ENCODE measurements around the gene XRCC5. TPM values are rescaled to one million over a fixed set of nuclear protein-coding genes. Genes with fewer than 3 reads are reported as not detected.

Gene XRCC5
- total and polyA plus RNA-seq, 4 experiments from 2014 or later: 235 to 348 (median 273) TPM

DNA sequence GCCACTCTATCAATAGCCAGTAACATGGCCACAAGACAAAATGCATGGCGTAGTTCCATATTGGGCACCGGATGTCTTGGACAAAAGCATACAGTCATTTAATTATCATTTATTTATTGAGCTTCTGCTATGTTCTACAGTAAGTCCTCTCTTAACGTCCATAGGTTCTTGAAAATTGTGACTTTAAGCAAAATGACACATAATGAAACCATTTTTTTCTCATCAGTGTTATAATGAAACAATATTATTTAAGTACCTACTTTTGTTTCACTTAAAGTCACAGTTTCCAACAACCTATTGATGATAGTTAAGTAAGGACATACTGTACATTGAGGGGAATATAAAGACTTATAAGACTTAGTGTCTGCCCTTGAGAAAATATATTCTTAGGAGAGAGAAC is 84.9 kb downstream of the XRCC5 start:
- Mint-ChIP-seq H3K4me1 (peaks cover 12 to 28% (median 18%) of the 10 kb centered on the region in 4 donors), H3K27me3 (no peaks in the 10 kb centered on the region), H3K9me3 (no peaks in the 10 kb centered on the region), H3K27ac (peak overlapping the region in 6 of 7 donors; percentile 1 to 56 (median 8)), H3K4me3 (no peak overlapping the region), H3K36me3 (peaks cover 56 to 79% of the 10 kb centered on the region in 2 donors)
- Histone ChIP-seq H3K27me3 (ENCODE audit: insufficient read depth, low read length) (no peaks in the 10 kb centered on the region), H3K36me3 (ENCODE audit: insufficient read depth, low read length) (peaks cover 66% of the 10 kb centered on the region), H3K4me3 (ENCODE audit: low read length in 2 of 2) (no peak overlapping the region), H3K27ac (ENCODE audit: low read depth, low read length) (no peak overlapping the region), H3K9me3 (ENCODE audit: control insufficient read depth in 1 of 2, low read length in 2 of 2) (no peaks in the 10 kb centered on the region), H3K4me1 (ENCODE audit: insufficient read depth, low read length) (no peaks in the 10 kb centered on the region)
- no peak for DNase-seq
- intact Hi-C loops (cut with micrococcal nuclease): no loop called here
- CTCF ChIA-PET (ENCODE audit: partially characterized antibody): interaction anchor here (1.8 kb wide), 1 partner anchor 210 kb away, joined by 6 read pairs; no protein-coding TSS in a partner anchor
- POLR2A ChIA-PET (ENCODE audit: partially characterized antibody): no interaction called here

DNA sequence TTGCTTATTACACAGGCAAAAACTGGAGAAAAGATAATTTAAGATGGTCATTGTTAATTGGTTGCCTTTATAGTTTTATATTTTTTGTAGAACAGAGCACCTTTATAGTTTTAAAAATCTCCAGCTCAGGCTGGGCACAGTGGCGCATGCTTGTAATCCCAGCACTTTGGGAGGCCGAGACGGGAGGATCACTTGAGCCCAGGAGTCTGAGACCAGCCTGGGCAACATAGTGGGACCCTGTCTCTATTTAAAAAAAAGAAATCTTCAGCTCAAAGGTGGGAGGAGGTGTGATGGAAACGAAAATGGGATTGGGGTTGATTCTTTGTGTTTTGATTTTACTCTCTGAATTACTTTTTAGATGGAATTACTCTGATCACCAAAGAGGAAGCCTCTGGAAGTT is 85.4 kb downstream of the XRCC5 start:
- Mint-ChIP-seq H3K27ac (peak overlapping the region in 4 of 7 donors; percentile 1 to 61 (median 36)), H3K4me1 (peaks cover 10 to 23% (median 16%) of the 10 kb centered on the region in 4 donors), H3K9me3 (no peaks in the 10 kb centered on the region), H3K4me3 (no peak overlapping the region), H3K27me3 (no peaks in the 10 kb centered on the region), H3K36me3 (peaks cover 60 to 78% of the 10 kb centered on the region in 2 donors)
- intact Hi-C loops (cut with micrococcal nuclease): no loop called here
- POLR2A ChIA-PET (ENCODE audit: partially characterized antibody): no interaction called here
- DNase-seq: no peak
- Histone ChIP-seq H3K4me3 (ENCODE audit: low read length in 2 of 2) (no peak overlapping the region), H3K36me3 (ENCODE audit: insufficient read depth, low read length) (peaks cover 67% of the 10 kb centered on the region), H3K4me1 (ENCODE audit: insufficient read depth, low read length) (no peaks in the 10 kb centered on the region), H3K27ac (ENCODE audit: low read depth, low read length) (no peak overlapping the region), H3K9me3 (ENCODE audit: control insufficient read depth in 1 of 2, low read length in 2 of 2) (no peaks in the 10 kb centered on the region), H3K27me3 (ENCODE audit: insufficient read depth, low read length) (no peaks in the 10 kb centered on the region)
- CTCF ChIA-PET (ENCODE audit: partially characterized antibody): interaction anchor here (1.8 kb wide), 1 partner anchor 209 kb away, joined by 6 read pairs; no protein-coding TSS in a partner anchor

DNA sequence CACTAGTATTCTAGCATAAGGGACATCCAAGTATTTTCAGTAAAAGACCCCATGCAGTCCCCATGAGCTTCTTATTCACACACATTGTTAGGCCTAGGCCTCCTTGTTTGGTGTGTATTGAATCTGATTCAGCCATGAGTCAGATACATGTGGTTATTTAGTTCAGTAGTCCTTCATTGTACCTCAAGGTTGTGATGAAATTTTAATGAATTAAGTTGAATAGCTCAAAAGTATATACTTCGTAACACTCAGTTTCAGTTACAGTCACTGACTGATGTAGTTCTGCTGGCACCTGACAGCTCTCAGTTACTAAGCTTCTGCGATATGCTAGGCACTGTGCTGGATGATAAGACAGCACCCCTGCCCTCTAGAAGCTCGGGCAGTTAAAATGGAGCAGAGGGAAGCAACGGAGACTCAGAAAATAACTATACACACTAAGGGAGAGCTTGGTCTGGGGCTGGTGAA is 86.4 kb downstream of the XRCC5 start:
- peaks cover 11 to 18% (median 16%) of the 10 kb centered on the region in 4 donors for H3K4me1 Mint-ChIP-seq
- ChIA-PET POLR2A (ENCODE audit: partially characterized antibody) (no interaction called here), CTCF (ENCODE audit: partially characterized antibody) (interaction anchor here (0.7 to 1.8 kb wide), 3 partner anchors 75 to 218 kb away, joined by 3 to 6 read pairs (median 3); no protein-coding TSS in a partner anchor)
- H3K36me3 Mint-ChIP-seq: peaks cover 64 to 78% of the 10 kb centered on the region in 2 donors
- H3K36me3 ChIP-seq (ENCODE audit: insufficient read depth, low read length): peaks cover 73% of the 10 kb centered on the region
- no peaks in the 10 kb centered on the region for H3K9me3 Mint-ChIP-seq
- no peak for DNase-seq
- H3K27me3 Mint-ChIP-seq: no peaks in the 10 kb centered on the region
- H3K27ac Mint-ChIP-seq: peak overlapping the region in 6 of 7 donors; percentile 52 to 87 (median 66)
- H3K4me3 ChIP-seq (ENCODE audit: low read length in 2 of 2): no peak overlapping the region
- H3K4me1 ChIP-seq (ENCODE audit: insufficient read depth, low read length): no peaks in the 10 kb centered on the region
- H3K9me3 ChIP-seq (ENCODE audit: control insufficient read depth in 1 of 2, low read length in 2 of 2): no peaks in the 10 kb centered on the region
- H3K4me3 Mint-ChIP-seq: no peak overlapping the region
- no peaks in the 10 kb centered on the region for H3K27me3 ChIP-seq (ENCODE audit: insufficient read depth, low read length)
- intact Hi-C loops (cut with micrococcal nuclease): no loop called here
- no peak overlapping the region for H3K27ac ChIP-seq (ENCODE audit: low read depth, low read length)

DNA sequence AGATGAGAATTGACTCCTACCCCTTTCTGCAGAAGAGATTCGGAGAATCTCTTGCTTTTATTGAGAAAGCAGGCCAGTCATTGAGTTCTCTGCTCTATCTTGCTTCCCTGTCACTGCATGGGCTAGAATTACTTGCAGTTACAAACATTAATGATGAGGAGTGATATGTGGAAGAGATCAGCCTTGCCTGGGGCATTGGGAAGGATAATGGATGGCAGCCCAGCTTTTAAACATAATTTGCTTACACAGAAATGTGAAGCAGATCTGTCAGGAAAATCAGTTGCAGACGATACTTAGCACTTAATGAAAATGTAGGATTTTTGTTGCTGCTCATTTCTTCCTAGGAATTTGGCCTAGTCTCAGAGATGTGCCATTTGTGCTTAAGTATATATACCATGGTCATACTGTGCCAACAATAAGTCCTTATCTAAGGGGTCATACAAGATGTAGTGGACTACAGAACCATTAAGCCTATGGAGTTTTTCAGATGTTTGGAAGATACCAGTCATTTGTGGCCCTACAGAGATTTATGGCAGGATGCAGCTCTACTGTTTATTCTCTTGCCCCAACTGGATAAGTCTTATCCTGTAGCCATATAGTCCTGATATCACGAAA is 92.7 kb downstream of the XRCC5 start:
- Histone ChIP-seq H3K27me3 (ENCODE audit: insufficient read depth, low read length) (no peaks in the 10 kb centered on the region), H3K27ac (ENCODE audit: low read depth, low read length) (no peak overlapping the region), H3K36me3 (ENCODE audit: insufficient read depth, low read length) (peaks cover 89% of the 10 kb centered on the region), H3K4me1 (ENCODE audit: insufficient read depth, low read length) (no peaks in the 10 kb centered on the region), H3K9me3 (ENCODE audit: control insufficient read depth in 1 of 2, low read length in 2 of 2) (no peaks in the 10 kb centered on the region), H3K4me3 (ENCODE audit: low read length in 2 of 2) (no peak overlapping the region)
- H3K4me3 Mint-ChIP-seq: peak overlapping the region in 1 of 8 donors; percentile 56
- H3K36me3 Mint-ChIP-seq: peaks cover 85 to 95% of the 10 kb centered on the region in 2 donors
- H3K4me1 Mint-ChIP-seq: peaks cover 7 to 12% (median 8%) of the 10 kb centered on the region in 4 donors
- DNase-seq: no peak
- H3K27me3 Mint-ChIP-seq: no peaks in the 10 kb centered on the region
- POLR2A ChIA-PET (ENCODE audit: partially characterized antibody): no interaction called here
- CTCF ChIA-PET (ENCODE audit: partially characterized antibody): no interaction called here
- intact Hi-C loops (cut with micrococcal nuclease): no loop called here
- H3K27ac Mint-ChIP-seq: peak overlapping the region in 3 of 7 donors; percentile 15 to 50 (median 39)
- no peaks in the 10 kb centered on the region for H3K9me3 Mint-ChIP-seq

DNA sequence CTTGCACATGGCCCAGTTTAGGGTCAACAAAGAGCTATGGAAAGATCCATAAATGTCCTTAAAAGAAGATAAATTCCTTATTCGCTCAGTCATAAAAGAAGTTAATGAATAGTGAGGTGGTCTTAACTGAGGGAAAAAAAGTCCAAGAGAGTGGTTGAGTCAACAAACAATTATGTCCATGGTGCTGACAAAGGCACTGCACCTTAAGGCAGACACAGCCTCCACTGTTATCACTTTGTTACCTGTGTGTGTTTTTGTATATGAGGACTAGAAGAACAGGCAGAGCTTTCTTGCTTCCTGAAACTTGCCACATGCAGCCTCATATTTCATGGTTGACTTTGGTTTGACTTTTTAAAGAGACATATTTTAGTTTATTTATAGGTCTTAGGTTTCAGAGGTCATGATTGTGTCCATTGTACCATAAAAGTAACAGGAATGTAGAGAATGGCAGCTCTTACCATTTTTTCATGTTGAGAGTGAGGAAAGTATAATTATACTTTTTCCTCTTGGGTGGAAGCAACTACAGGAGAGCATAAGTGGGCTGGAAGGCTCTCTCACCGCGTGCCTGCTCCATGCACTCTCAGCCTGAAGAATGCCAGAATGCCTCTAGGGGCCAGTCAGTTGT is 93.6 kb downstream of the XRCC5 start:
- H3K9me3 Mint-ChIP-seq: no peaks in the 10 kb centered on the region
- H3K4me1 ChIP-seq (ENCODE audit: insufficient read depth, low read length): no peaks in the 10 kb centered on the region
- peaks cover 7 to 10% (median 8%) of the 10 kb centered on the region in 4 donors for H3K4me1 Mint-ChIP-seq
- H3K4me3 ChIP-seq (ENCODE audit: low read length in 2 of 2): no peak overlapping the region
- no peak overlapping the region for H3K4me3 Mint-ChIP-seq
- H3K9me3 ChIP-seq (ENCODE audit: control insufficient read depth in 1 of 2, low read length in 2 of 2): no peaks in the 10 kb centered on the region
- H3K27me3 Mint-ChIP-seq: no peaks in the 10 kb centered on the region
- ChIA-PET CTCF (ENCODE audit: partially characterized antibody) (interaction anchor here (0.6 to 1.8 kb wide), 2 partner anchors 29 to 201 kb away, joined by 3 to 6 read pairs; no protein-coding TSS in a partner anchor), POLR2A (ENCODE audit: partially characterized antibody) (interaction anchor here (1.1 kb wide), 1 partner anchor 12 kb away, joined by 4 read pairs; no protein-coding TSS in a partner anchor)
- H3K27ac ChIP-seq (ENCODE audit: low read depth, low read length): no peak overlapping the region
- peaks cover 84% of the 10 kb centered on the region for H3K36me3 ChIP-seq (ENCODE audit: insufficient read depth, low read length)
- H3K27ac Mint-ChIP-seq: peak overlapping the region in 2 of 7 donors; percentile 1 to 39
- peaks cover 85 to 95% of the 10 kb centered on the region in 2 donors for H3K36me3 Mint-ChIP-seq
- H3K27me3 ChIP-seq (ENCODE audit: insufficient read depth, low read length): no peaks in the 10 kb centered on the region
- intact Hi-C loops (cut with micrococcal nuclease): no loop called here
- no peak for DNase-seq

DNA sequence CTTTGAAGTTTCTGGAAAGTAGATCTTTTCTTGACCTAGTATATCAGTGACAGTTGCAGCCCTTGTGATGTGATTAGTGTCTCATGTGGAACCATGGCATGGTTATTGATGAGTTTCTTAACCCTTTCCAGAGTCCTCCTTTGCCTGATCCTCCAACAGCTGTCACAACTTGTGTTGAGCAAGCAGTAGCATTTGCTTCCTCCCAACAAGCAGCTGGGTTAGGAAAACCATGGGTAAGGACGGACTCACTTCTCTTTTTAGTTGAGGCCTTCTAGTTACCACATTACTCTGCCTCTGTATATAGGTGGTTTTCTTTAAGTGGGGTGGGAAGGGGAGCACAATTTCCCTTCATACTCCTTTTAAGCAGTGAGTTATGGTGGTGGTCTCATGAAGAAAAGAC is 96.3 kb downstream of the XRCC5 start:
- H3K27ac ChIP-seq (ENCODE audit: low read depth, low read length): no peak overlapping the region
- peak overlapping the region in 2 of 7 donors; percentile 25 to 37 for H3K27ac Mint-ChIP-seq
- no peaks in the 10 kb centered on the region for H3K9me3 Mint-ChIP-seq

DNA sequence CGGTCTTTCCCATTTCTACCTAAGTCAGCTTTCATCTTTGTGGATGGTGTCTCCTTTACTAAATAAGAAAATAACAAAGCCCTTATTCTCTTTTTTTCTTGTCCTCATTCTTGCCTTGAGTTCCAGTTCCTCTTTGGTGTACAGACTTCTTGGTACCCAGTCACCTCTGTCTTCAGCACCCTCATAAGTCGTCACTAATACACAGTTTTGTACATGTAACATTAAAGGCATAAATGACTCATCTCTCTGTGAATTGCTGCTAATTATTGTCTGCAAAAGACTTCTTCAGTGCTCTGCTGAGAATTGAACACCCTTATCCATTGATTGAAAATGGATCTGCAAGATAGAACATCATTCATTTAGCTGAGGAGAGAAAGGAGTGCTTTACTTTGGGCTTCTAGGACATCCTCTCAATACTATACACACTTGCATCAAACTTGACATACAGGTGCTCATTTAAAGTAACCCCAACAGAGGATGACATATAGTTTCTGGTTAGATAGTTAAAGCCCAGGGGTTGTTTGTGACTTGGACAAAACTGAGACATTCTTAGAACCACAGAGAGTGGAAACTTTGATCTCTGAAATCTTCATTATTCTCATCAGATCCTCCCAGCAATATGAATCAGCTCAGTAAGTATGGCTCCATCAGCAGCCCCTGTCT is 97.0 kb downstream of the XRCC5 start:
- peaks cover 12 to 19% (median 16%) of the 10 kb centered on the region in 4 donors for H3K4me1 Mint-ChIP-seq
- peak overlapping the region in 4 of 7 donors; percentile 52 to 79 (median 62) for H3K27ac Mint-ChIP-seq

More for the DNA sequence above, 96.3 kb downstream of the XRCC5 start:
- intact Hi-C loops (cut with micrococcal nuclease): no loop called here
- no peak for DNase-seq
- Histone ChIP-seq H3K4me3 (ENCODE audit: low read length in 2 of 2) (no peak overlapping the region), H3K4me1 (ENCODE audit: insufficient read depth, low read length) (no peaks in the 10 kb centered on the region), H3K36me3 (ENCODE audit: insufficient read depth, low read length) (peaks cover 67% of the 10 kb centered on the region), H3K27me3 (ENCODE audit: insufficient read depth, low read length) (no peaks in the 10 kb centered on the region), H3K9me3 (ENCODE audit: control insufficient read depth in 1 of 2, low read length in 2 of 2) (no peaks in the 10 kb centered on the region)
- no peak overlapping the region for H3K4me3 Mint-ChIP-seq
- ChIA-PET POLR2A (ENCODE audit: partially characterized antibody) (no interaction called here), CTCF (ENCODE audit: partially characterized antibody) (no interaction called here)
- no peaks in the 10 kb centered on the region for H3K27me3 Mint-ChIP-seq
- peaks cover 81 to 87% of the 10 kb centered on the region in 2 donors for H3K36me3 Mint-ChIP-seq
- peaks cover 8 to 14% (median 10%) of the 10 kb centered on the region in 4 donors for H3K4me1 Mint-ChIP-seq

More for the DNA sequence above, 97.0 kb downstream of the XRCC5 start:
- Mint-ChIP-seq H3K4me3 (no peak overlapping the region), H3K27me3 (no peaks in the 10 kb centered on the region), H3K9me3 (no peaks in the 10 kb centered on the region), H3K36me3 (peaks cover 74 to 85% of the 10 kb centered on the region in 2 donors)
- H3K4me3 ChIP-seq (ENCODE audit: low read length in 2 of 2): no peak overlapping the region
- POLR2A ChIA-PET (ENCODE audit: partially characterized antibody): no interaction called here
- CTCF ChIA-PET (ENCODE audit: partially characterized antibody): no interaction called here
- no peak overlapping the region for H3K27ac ChIP-seq (ENCODE audit: low read depth, low read length)
- intact Hi-C loops (cut with micrococcal nuclease): no loop called here
- no peaks in the 10 kb centered on the region for H3K4me1 ChIP-seq (ENCODE audit: insufficient read depth, low read length)
- peaks cover 60% of the 10 kb centered on the region for H3K36me3 ChIP-seq (ENCODE audit: insufficient read depth, low read length)
- no peak for DNase-seq
- H3K27me3 ChIP-seq (ENCODE audit: insufficient read depth, low read length): no peaks in the 10 kb centered on the region
- H3K9me3 ChIP-seq (ENCODE audit: control insufficient read depth in 1 of 2, low read length in 2 of 2): no peaks in the 10 kb centered on the region
